Measurements from ENCODE around the gene NDUFC2. TPM values are rescaled to one million over a fixed set of nuclear protein-coding genes. Genes with fewer than 3 reads are reported as not detected.

NDUFC2 gene
- total and polyA plus RNA-seq, 2 of the 13 experiments (the other 11 are each of a cell fraction or from before 2014, with no cell fraction given), result 256 to 363 TPM

GRCh38 chr11:78022397-78023396, 57.0 kb downstream of the NDUFC2 start, which contains the start of gene KCTD14 (continued):
- TF ChIP-seq ZNF503 (CRISPR knock-in tag; IDR thresholded peaks at IDR 0.05) (0 out of 2 replicates have a peak, but pooled peaks have one; percentile 12), REL (CRISPR knock-in tag; conservative IDR thresholded peaks at IDR 0.05) (0 out of 2 replicates have a peak, but pooled peaks have one; percentile 36), HMGXB3 (CRISPR knock-in tag; IDR thresholded peaks at IDR 0.05; ENCODE audit: borderline replicate concordance) (no peak), YY1 (IDR thresholded peaks at IDR 0.05; ENCODE audit: insufficient read depth, insufficient replicate concordance, low read depth, low read length) (peak; percentile 39), THAP9 (CRISPR knock-in tag; IDR thresholded peaks at IDR 0.05; ENCODE audit: borderline replicate concordance) (0 out of 2 replicates have a peak, but pooled peaks have one; percentile 8), CREB3 (CRISPR knock-in tag; IDR thresholded peaks at IDR 0.05) (no peak), HNRNPL (IDR thresholded peaks at IDR 0.05; ENCODE audit: low read depth, low read length) (peak; percentile 84), NR2F1 (CRISPR knock-in tag; IDR thresholded peaks at IDR 0.05) (no peak), TIGD3 (CRISPR knock-in tag; IDR thresholded peaks at IDR 0.05; ENCODE audit: borderline replicate concordance) (0 out of 2 replicates have a peak, but pooled peaks have one; percentile 43), KAT2B (IDR thresholded peaks at IDR 0.05; ENCODE audit: borderline replicate concordance, low read depth, low read length) (no peak), ZNF556 (CRISPR knock-in tag; IDR thresholded peaks at IDR 0.05; ENCODE audit: borderline replicate concordance) (peak; percentile 59; the same call in 1 of the 2 replicates), KDM5B (CRISPR knock-in tag; IDR thresholded peaks at IDR 0.05; ENCODE audit: borderline replicate concordance) (peak; percentile 80; the same call in 1 of the 2 replicates), JUN (CRISPR knock-in tag; IDR thresholded peaks at IDR 0.05) (0 out of 2 replicates have a peak, but pooled peaks have one; percentile 37), PITX1 (CRISPR knock-in tag; IDR thresholded peaks at IDR 0.05) (peak; percentile 65)
